HCT116 (cell line): ENCODE measurements around the gene SMTNL2. TPM values are rescaled to one million over a fixed set of nuclear protein-coding genes. Genes with fewer than 3 reads are reported as not detected.

Source experiments
- ATAC-seq: fragments of 200-7000 bp; cut with Tn5 transposase; 2 replicates; pipeline ENCODE4 v1.9.1; 2020; ENCODE audit warnings: mild to moderate bottlenecking, moderate library complexity
- BruUV-seq: library from RNA; stranded (reverse); fragments of 400-500 nt; replicated peaks from 2 replicates; lab custom pipeline; 2021; lab: Mats Ljungman, UMichigan
- CTCF ChIA-PET: fragments of 300-600 bp; sonication (Branson Sonifier 250); formaldehyde crosslinking; loops from one replicate; lab custom pipeline; 2021; ENCODE audit warnings: antibody characterized with exemption; lab: Charles Lee
- POLR2A ChIA-PET: fragments of 300-600, 350-600 bp; sonication (Branson Sonifier 250); formaldehyde crosslinking; loops from one replicate; lab custom pipeline; 2021; ENCODE audit warnings: antibody characterized with exemption; lab: Charles Lee
- RAD21 ChIA-PET, 2 experiments: fragments of 300-600 bp; sonication (Branson Sonifier 250); formaldehyde crosslinking; loops; one replicate each; lab custom pipeline; 2023; ENCODE audit warnings: low total read pairs in 2 of 2; ENCODE audit not compliant: uncharacterized antibody in 2 of 2, unreplicated experiment in 2 of 2, low non-redundant PET in 1 of 2; lab: Charles Lee
- DNase-seq: peaks from one replicate; pipeline ENCODE4 v3.0.0-alpha.2; 2010; ENCODE audit warnings: low read depth, low spot score
- H2AFZ ChIP-seq: fragments of 200-600 bp; shearing (Covaris generic), sonication (generic); 2 replicates; pipeline ENCODE4 v1.6.1; 2017; ENCODE audit warnings: low read depth, mixed run types, mixed read lengths, antibody characterized with exemption, low read length; ENCODE audit not compliant: poor library complexity, severe bottlenecking
- H3K27ac ChIP-seq: 2 replicates; pipeline ENCODE4 v1.5.1; 2012; ENCODE audit warnings: low read depth, low read length
- H3K27me3 ChIP-seq: fragments of 200-600 bp; sonication (generic); 2 replicates; pipeline ENCODE4 v1.6.1; 2016; ENCODE audit warnings: mixed run types, low read length, mixed read lengths; ENCODE audit not compliant: insufficient read depth
- H3K36me3 ChIP-seq, 2 experiments: fragments of 200-500 bp in 1 of 2; fragments of 200-600 bp in 1 of 2; sonication (Bioruptor generic) in 1 of 2; sonication (generic) in 1 of 2; 2 replicates each; pipeline versions ENCODE4 v1.5.1 to v1.6.1; 2014 to 2016; ENCODE audit warnings: low read length in 2 of 2, inconsistent platforms in 1 of 2, mixed read lengths in 1 of 2, mixed run types in 1 of 2; ENCODE audit not compliant: insufficient read depth in 2 of 2, control insufficient read depth in 1 of 2
- H3K4me1 ChIP-seq, 2 experiments: fragments of 200-600 bp in 1 of 2; sonication (generic) in 1 of 2; 2 replicates each; pipeline versions ENCODE4 v1.5.1 to v1.6.1; 2012 to 2017; ENCODE audit warnings: low read length in 2 of 2, inconsistent platforms in 1 of 2, mild to moderate bottlenecking in 1 of 2, mixed read lengths in 1 of 2, mixed run types in 1 of 2, moderate library complexity in 1 of 2; ENCODE audit not compliant: insufficient read depth in 2 of 2, control insufficient read depth in 1 of 2
- H3K4me2 ChIP-seq: fragments of 200-600 bp; sonication (generic); 2 replicates; pipeline ENCODE4 v1.6.1; 2017; ENCODE audit warnings: mixed run types, low read length, mixed read lengths
- H3K4me3 ChIP-seq, 2 experiments: fragments of 200-600 bp in 1 of 2; sonication (generic) in 1 of 2; replicated peaks in 1 of 2; 2 replicates each; pipeline ENCODE4 v1.5.1; 2011 to 2016; ENCODE audit warnings: low read length in 2 of 2, control low read depth in 1 of 2, low read depth in 1 of 2, mild to moderate bottlenecking in 1 of 2, mixed read lengths in 1 of 2, mixed run types in 1 of 2
- H3K79me2 ChIP-seq: fragments of 200-600 bp; sonication (generic); 2 replicates; pipeline ENCODE4 v1.6.1; 2017; ENCODE audit warnings: mild to moderate bottlenecking, mixed run types, low read length, moderate library complexity, mixed read lengths; ENCODE audit not compliant: insufficient read depth
- H3K9ac ChIP-seq: fragments of 200-600 bp; sonication (generic); 2 replicates; pipeline ENCODE4 v1.6.1; 2016; ENCODE audit warnings: low read length, mixed read lengths
- H3K9me2 ChIP-seq: fragments of 200-600 bp; sonication (generic), shearing (Covaris generic); 2 replicates; pipeline ENCODE4 v1.6.1; 2017; ENCODE audit warnings: mixed run types, mild to moderate bottlenecking, moderate library complexity; ENCODE audit not compliant: insufficient read depth
- H3K9me3 ChIP-seq, 2 experiments: fragments of 200-500 bp in 1 of 2; fragments of 200-600 bp in 1 of 2; sonication (Bioruptor generic) in 1 of 2; sonication (generic) in 1 of 2; 2 replicates each; pipeline ENCODE4 v1.6.1; 2014 to 2017; ENCODE audit warnings: low read length in 2 of 2, mixed read lengths in 2 of 2, inconsistent platforms in 1 of 2, low read depth in 1 of 2, mild to moderate bottlenecking in 1 of 2, mixed run types in 1 of 2, moderate library complexity in 1 of 2; ENCODE audit not compliant: control insufficient read depth in 1 of 2, insufficient read depth in 1 of 2
- H4K20me1 ChIP-seq: fragments of 200-600 bp; sonication (generic), shearing (Covaris generic); 2 replicates; pipeline ENCODE4 v1.6.1; 2017; ENCODE audit warnings: mixed run types, mild to moderate bottlenecking, moderate library complexity; ENCODE audit not compliant: insufficient read depth
- CBX3 ChIP-seq: IDR thresholded peaks from 2 replicates; pipeline ENCODE4 v1.6.1; 2012; ENCODE audit warnings: low read depth
- CEBPB ChIP-seq: IDR thresholded peaks from 2 replicates; pipeline ENCODE4 v1.6.1; 2012; ENCODE audit warnings: low read depth
- CTCF ChIP-seq, 3 experiments: fragments of 200-600 bp in 1 of 3; sonication (generic) in 1 of 3; IDR thresholded peaks in 2 of 3; conservative IDR thresholded peaks in 1 of 3; 2 replicates each; pipeline ENCODE4 v1.5.1; 2012 to 2017; ENCODE audit warnings: low read depth in 2 of 3, low read length in 2 of 3, antibody characterized with exemption in 1 of 3, borderline replicate concordance in 1 of 3, control low read depth in 1 of 3, mild to moderate bottlenecking in 1 of 3, mixed read lengths in 1 of 3, mixed run types in 1 of 3, moderate library complexity in 1 of 3; ENCODE audit not compliant: insufficient read depth in 1 of 3
- ELF1 ChIP-seq: IDR thresholded peaks from 2 replicates; pipeline ENCODE4 v1.6.1; 2012; ENCODE audit warnings: low read depth, borderline replicate concordance
- EZH2phosphoT487 ChIP-seq: fragments of 200-600 bp; IDR thresholded peaks from 2 replicates; pipeline ENCODE4 v1.6.1; 2018; ENCODE audit warnings: antibody characterized with exemption, borderline replicate concordance
- FOSL1 ChIP-seq: IDR thresholded peaks from 2 replicates; pipeline ENCODE4 v1.6.1; 2012; ENCODE audit warnings: low read depth
- JUND ChIP-seq: IDR thresholded peaks from 2 replicates; pipeline ENCODE4 v1.6.1; 2012
- MAX ChIP-seq: IDR thresholded peaks from 2 replicates; pipeline ENCODE4 v1.6.1; 2012
- POLR2AphosphoS5 ChIP-seq: IDR thresholded peaks from 2 replicates; pipeline ENCODE4 v1.6.1; 2011; ENCODE audit warnings: mild to moderate bottlenecking, low read depth, low read length, moderate library complexity
- SIN3A ChIP-seq: IDR thresholded peaks from 2 replicates; pipeline ENCODE4 v1.6.1; 2012; ENCODE audit warnings: low read depth
- SRF ChIP-seq: IDR thresholded peaks from 2 replicates; pipeline ENCODE4 v1.6.1; 2012; ENCODE audit warnings: low read depth
- TCF7L2 ChIP-seq: IDR thresholded peaks from 2 replicates; pipeline ENCODE4 v1.7.0; 2011; ENCODE audit warnings: borderline replicate concordance, inconsistent platforms; ENCODE audit not compliant: insufficient read depth, insufficient read length; ENCODE audit errors: extremely low read depth
- YY1 ChIP-seq: IDR thresholded peaks from 2 replicates; pipeline ENCODE4 v1.6.1; 2011; ENCODE audit warnings: low read length, low read depth, moderate library complexity, mild to moderate bottlenecking; ENCODE audit not compliant: insufficient replicate concordance; ENCODE audit errors: extremely low read depth
- ZBTB33 ChIP-seq: IDR thresholded peaks from 2 replicates; pipeline ENCODE4 v1.6.1; 2011; ENCODE audit warnings: mild to moderate bottlenecking, low read length, moderate library complexity; ENCODE audit not compliant: insufficient replicate concordance; ENCODE audit errors: extremely low read depth
- ZFX ChIP-seq: fragments of 450-650 bp; IDR thresholded peaks from 2 replicates; pipeline ENCODE4 v1.6.1; 2017
- intact Hi-C: fragments of 100-400 bp; cut with micrococcal nuclease; formaldehyde crosslinking; loops from 2 replicates; pipeline ENCODE4 v1.10.0; 2022
- total RNA-seq: library from RNA; stranded (reverse); gene quantifications from one replicate; pipeline ENCODE4 v1.2.1, GENCODE V29; 2021; ENCODE audit not compliant: unreplicated experiment

SMTNL2 gene
- total RNA-seq, 1 experiment from 2014 or later: 2.3 TPM

- H3K27me3 ChIP-seq: no peaks in the 10 kb centered on the region
- ATAC-seq (no peak), DNase-seq (no peak)
- H3K79me2 ChIP-seq: no peaks in the 10 kb centered on the region
- intact Hi-C loops: no loop called here
- H3K36me3 ChIP-seq: no peaks in the 10 kb centered on the region
- H4K20me1 ChIP-seq: no peaks in the 10 kb centered on the region
- no peak for TF ChIP-seq ZFX
- no peak for TF ChIP-seq CBX3
- TF ChIP-seq EZH2phosphoT487: no peak
- no peak for TF ChIP-seq YY1
- TF ChIP-seq JUND: no peak
- TF ChIP-seq ELF1: no peak
- no peak for TF ChIP-seq SIN3A
- TF ChIP-seq SRF: no peak
- TF ChIP-seq TCF7L2: no peak
- no peak for TF ChIP-seq CTCF (IDR thresholded peaks at IDR 0.05 in 2 of 3, conservative IDR thresholded peaks at IDR 0.05 in 1 of 3; ENCODE audit: borderline replicate concordance in 1 of 3, insufficient read depth in 1 of 3, low read depth in 2 of 3, low read length in 2 of 3)
- TF ChIP-seq CEBPB: no peak
- TF ChIP-seq FOSL1: no peak
- no peak for TF ChIP-seq ZBTB33
- TF ChIP-seq POLR2AphosphoS5: no peak
- TF ChIP-seq MAX: no peak
- H3K9me3 ChIP-seq: no peaks in the 10 kb centered on the region
- ChIA-PET POLR2A (no interaction called here), RAD21 (no interaction called here), CTCF (no interaction called here)
- H3K4me2 ChIP-seq: no peak overlapping the region
- no peak overlapping the region for H3K9ac ChIP-seq
- H3K4me3 ChIP-seq: no peak overlapping the region
- peaks cover 3 to 16% of the 10 kb centered on the region in 2 experiments; a peak in 3 of 4 replicates for H3K4me1 ChIP-seq
- no peak overlapping the region for H3K27ac ChIP-seq
- H3K9me2 ChIP-seq: no peaks in the 10 kb centered on the region
- no TSS peak for BruUV-seq
- H2AFZ ChIP-seq: no peak overlapping the region
These were observed 14.7 kb upstream of the SMTNL2 start for GRCh38 chr17:4569591-4569990.
